Calu3 (cell line): ENCODE measurements around the gene PCDHA13. TPM values are rescaled to one million over a fixed set of nuclear protein-coding genes. Genes with fewer than 3 reads are reported as not detected.

Experiments used
- BruUV-seq: library from RNA; stranded (reverse); fragments of 400-500 nt; replicated peaks from 2 replicates; lab custom pipeline; 2021; lab: Mats Ljungman, UMichigan
- CTCF ChIA-PET: fragments of 300-600 bp; sonication (Branson Sonifier 250); formaldehyde crosslinking; loops from one replicate; lab custom pipeline; 2022; ENCODE audit warnings: antibody characterized with exemption; lab: Charles Lee
- DNase-seq: peaks from one replicate; pipeline ENCODE4 v3.0.0; 2022
- H3K27ac Mint-ChIP-seq: one replicate; pipeline ENCODE4 v1.8.0; 2022; ENCODE audit warnings: mixed read lengths; ENCODE audit not compliant: unreplicated experiment
- H3K27me3 Mint-ChIP-seq: one replicate; pipeline ENCODE4 v1.8.0; 2022; ENCODE audit warnings: mixed read lengths; ENCODE audit not compliant: unreplicated experiment
- H3K36me3 Mint-ChIP-seq: one replicate; pipeline ENCODE4 v1.8.0; 2022; ENCODE audit warnings: mild to moderate bottlenecking, moderate library complexity, mixed read lengths; ENCODE audit not compliant: insufficient read depth, unreplicated experiment
- H3K4me1 Mint-ChIP-seq: one replicate; pipeline ENCODE4 v1.8.0; 2022; ENCODE audit warnings: mild to moderate bottlenecking, low read depth, mixed read lengths; ENCODE audit not compliant: unreplicated experiment
- H3K4me3 Mint-ChIP-seq: one replicate; pipeline ENCODE4 v1.8.0; 2022; ENCODE audit warnings: mild to moderate bottlenecking, low read depth, moderate library complexity, mixed read lengths; ENCODE audit not compliant: unreplicated experiment
- H3K9me3 Mint-ChIP-seq: one replicate; pipeline ENCODE4 v1.8.0; 2022; ENCODE audit warnings: low read depth, mixed read lengths; ENCODE audit not compliant: unreplicated experiment
- CTCF ChIP-seq: fragments of 200-600 bp; IDR thresholded peaks from one replicate; pipeline ENCODE4 v1.8.0; 2022; ENCODE audit warnings: antibody characterized with exemption; ENCODE audit not compliant: unreplicated experiment
- intact Hi-C: fragments of 100-400 bp; cut with micrococcal nuclease; formaldehyde crosslinking; loops from one replicate; pipeline ENCODE4 v1.10.0; 2022; ENCODE audit not compliant: unreplicated experiment
- total RNA-seq: library from RNA; stranded (reverse); gene quantifications from 2 replicates; pipeline ENCODE4 v1.2.3, GENCODE V29; 2022

Gene PCDHA13
- total RNA-seq, 1 experiment from 2014 or later = 2.0 TPM

GRCh38 chr5:140883373-140883772 lies 1.4 kb downstream of the PCDHA13 start:
- BruUV-seq = no TSS peak
- no peaks in the 10 kb centered on the region for H3K27me3 Mint-ChIP-seq

GRCh38 chr5:140883927-140884697 lies 2.2 kb downstream of the PCDHA13 start:
- H3K27ac Mint-ChIP-seq = no peak overlapping the region
- no peak overlapping the region for H3K4me3 Mint-ChIP-seq
- intact Hi-C loops = loop anchor here (2.0 kb wide), 1 partner anchor 43 kb away; the partner anchor contains the start of gene PCDHAC1
- no peaks in the 10 kb centered on the region for H3K4me1 Mint-ChIP-seq
- DNase-seq = no peak
- H3K9me3 Mint-ChIP-seq = peaks cover 5% of the 10 kb centered on the region
- TF ChIP-seq CTCF = no peak
- H3K27me3 Mint-ChIP-seq = no peaks in the 10 kb centered on the region
- H3K36me3 Mint-ChIP-seq = no peaks in the 10 kb centered on the region
- no TSS peak for BruUV-seq
- CTCF ChIA-PET = interaction anchor here (1.6 kb wide), 1 partner anchor 82 kb away, joined by 3 read pairs; the partner anchor contains the start of gene PCDHAC2

More at GRCh38 chr5:140883373-140883772, 1.4 kb downstream of the PCDHA13 start:
- TF ChIP-seq CTCF = no peak
- DNase-seq = no peak
- Mint-ChIP-seq H3K9me3 (peaks cover 5% of the 10 kb centered on the region), H3K4me1 (no peaks in the 10 kb centered on the region), H3K4me3 (no peak overlapping the region), H3K27ac (no peak overlapping the region), H3K36me3 (no peaks in the 10 kb centered on the region)
- CTCF ChIA-PET = interaction anchor here (1.6 kb wide), 1 partner anchor 83 kb away, joined by 3 read pairs; the partner anchor contains the start of gene PCDHAC2
- intact Hi-C loops = loop anchor here (2.0 kb wide), 1 partner anchor 43 kb away; the partner anchor contains the start of gene PCDHAC1

GRCh38 chr5:140916325-140916724 lies 34.4 kb downstream of the PCDHA13 start:
- Mint-ChIP-seq H3K27ac (no peak overlapping the region), H3K27me3 (no peaks in the 10 kb centered on the region), H3K36me3 (no peaks in the 10 kb centered on the region), H3K9me3 (peaks cover 4% of the 10 kb centered on the region), H3K4me1 (no peaks in the 10 kb centered on the region), H3K4me3 (no peak overlapping the region)
- no TSS peak for BruUV-seq
- DNase-seq = no peak
- TF ChIP-seq CTCF = no peak
- CTCF ChIA-PET = no interaction called here
- intact Hi-C loops = no loop called here

- no peaks in the 10 kb centered on the region for H3K4me1 Mint-ChIP-seq
- no peaks in the 10 kb centered on the region for H3K27me3 Mint-ChIP-seq
- no peak for TF ChIP-seq CTCF
- H3K9me3 Mint-ChIP-seq = no peaks in the 10 kb centered on the region
- no TSS peak for BruUV-seq
- H3K36me3 Mint-ChIP-seq = peaks cover 16% of the 10 kb centered on the region
- DNase-seq = no peak
- no peak overlapping the region for H3K27ac Mint-ChIP-seq
- intact Hi-C loops = no loop called here
- CTCF ChIA-PET = no interaction called here
- no peak overlapping the region for H3K4me3 Mint-ChIP-seq
Measured at GRCh38 chr5:140923601-140924000, 41.7 kb downstream of the PCDHA13 start.
